ENCODE results near the gene OR10H3.

GRCh38 chr19:15730538-15730937 is 7.2 kb upstream of the OR10H3 start:
- TF ChIP-seq CTCF (IDR thresholded peaks at IDR 0.05) (no peak), POLR2A (IDR thresholded peaks at IDR 0.05) (no peak)
